HG02571 (cell line): ENCODE results near the gene CLC.
"Not testable (repeated sequence)": the region's sequence is repeated elsewhere in the genome, so short reads cannot be mapped to it uniquely, and the experiment has no call there.

Experiments used
- ATAC-seq: cut with Tn5 transposase; IDR thresholded peaks from one replicate; pipeline ENCODE4 v1.9.1; 2021; ENCODE audit warnings: mild to moderate bottlenecking, moderate library complexity; ENCODE audit not compliant: unreplicated experiment

Gene CLC

GRCh38 chr19:39737891-39738290 lies at the start of gene CLC:
Gene CLC (minus strand): TSS chr19:39738029. CDS start chr19:39737952, 77 bp downstream.
- no peak for ATAC-seq

- no peak for ATAC-seq
Measured at GRCh38 chr19:39780894-39781293, 43.1 kb upstream of the CLC start.

GRCh38 chr19:39778763-39779162 lies 40.9 kb upstream of the CLC start, which contains the start of gene LEUTX:
Gene LEUTX (plus strand): TSS chr19:39778854. CDS start chr19:39778921, 67 bp downstream.
- no peak for ATAC-seq

GRCh38 chr19:39768786-39769185 lies 31.0 kb upstream of the CLC start:
- no peak for ATAC-seq

- no peak for ATAC-seq
Measured at GRCh38 chr19:39768334-39768733, 30.5 kb upstream of the CLC start.

- ATAC-seq, result no peak
Measured at GRCh38 chr19:39765091-39766076, 27.6 kb upstream of the CLC start.

GRCh38 chr19:39761851-39762250 lies 24.0 kb upstream of the CLC start:
- ATAC-seq, result not testable (repeated sequence)

- no peak for ATAC-seq
Measured at GRCh38 chr19:39759457-39760184, 21.8 kb upstream of the CLC start.

GRCh38 chr19:39754971-39755370 lies 17.1 kb upstream of the CLC start:
- ATAC-seq, result no peak

- ATAC-seq, result no peak
Measured at GRCh38 chr19:39754544-39754943, 16.7 kb upstream of the CLC start.

- ATAC-seq, result no peak
Measured at GRCh38 chr19:39752795-39753194, 15.0 kb upstream of the CLC start.

GRCh38 chr19:39752390-39752789 lies 14.6 kb upstream of the CLC start:
- no peak for ATAC-seq

- ATAC-seq, result no peak
Measured at GRCh38 chr19:39749981-39750380, 12.2 kb upstream of the CLC start.

- no peak for ATAC-seq
Measured at GRCh38 chr19:39746836-39747529, 9.2 kb upstream of the CLC start.

GRCh38 chr19:39745643-39746042 lies 7.8 kb upstream of the CLC start:
- ATAC-seq, result no peak

- ATAC-seq, result no peak
Measured at GRCh38 chr19:39740395-39740794, 2.6 kb upstream of the CLC start.

GRCh38 chr19:39738814-39739213 lies 985 bp upstream of the CLC start:
- no peak for ATAC-seq

GRCh38 chr19:39737351-39737750 lies 478 bp downstream of the CLC start:
- no peak for ATAC-seq

- ATAC-seq, result no peak
Measured at GRCh38 chr19:39736088-39736487, 1.7 kb downstream of the CLC start.

GRCh38 chr19:39735688-39736087 lies 2.1 kb downstream of the CLC start:
- ATAC-seq, result no peak

- ATAC-seq, result no peak
Measured at GRCh38 chr19:39733841-39734240, 4.0 kb downstream of the CLC start.
